Activated T-helper 1 cell treated with anti-CD3 and anti-CD28 coated beads, Interleukin-2, amount 50 U/mL, for 16 hours (primary cell): Measurements from ENCODE around the gene PARD3B.

ENCODE experiments used
- DNase-seq, 2 donors: peaks; one replicate each; pipeline ENCODE4 v3.0.0-alpha.2; 2020; ENCODE audit warnings: low read depth in 1 of 2, low spot score in 1 of 2

The PARD3B gene

GRCh38 chr2:205103699-205104098, 558.4 kb downstream of the PARD3B start:
- no peak for DNase-seq

GRCh38 chr2:205107810-205108209, 562.5 kb downstream of the PARD3B start:
- DNase-seq: no peak

GRCh38 chr2:205115511-205115910, 570.2 kb downstream of the PARD3B start:
- no peak for DNase-seq

DNA sequence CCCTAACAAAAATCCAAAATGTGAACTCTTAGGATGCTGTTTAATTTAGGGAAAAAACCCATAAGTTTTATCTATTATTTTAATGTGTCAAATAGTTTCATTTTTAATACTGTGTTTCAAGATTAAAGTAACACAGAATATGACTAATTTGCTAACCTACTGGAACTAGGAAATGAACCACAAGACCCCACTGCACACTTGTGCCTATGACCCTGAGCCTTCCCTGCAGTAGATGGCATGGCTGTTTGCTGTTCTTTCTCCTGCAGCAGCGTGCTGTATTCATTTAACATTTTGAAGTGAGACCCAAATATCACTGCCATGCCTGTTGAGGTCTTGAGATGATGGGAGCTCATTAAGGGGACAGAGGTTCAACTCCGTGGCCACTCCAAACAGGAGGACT, 571.9 kb downstream of the PARD3B start:
- no peak for DNase-seq

DNA sequence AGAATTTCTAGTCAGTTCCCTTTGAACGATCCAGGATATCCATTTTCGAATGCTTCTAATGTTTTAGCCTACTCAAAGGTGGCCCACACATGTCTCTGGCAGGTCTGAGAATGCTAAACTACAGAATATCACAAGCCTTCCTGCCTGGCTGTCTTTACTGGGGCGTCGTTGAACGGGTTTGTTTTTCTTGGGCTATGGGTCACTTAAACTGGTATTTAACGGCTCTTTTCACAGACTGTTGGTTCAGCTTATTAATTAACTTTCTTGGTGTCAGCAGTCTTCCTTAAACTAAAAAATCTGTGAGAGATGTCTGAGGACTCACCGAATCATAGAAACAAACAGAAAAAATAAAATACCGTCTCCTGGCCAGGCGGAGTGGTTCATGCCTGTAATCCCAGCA, 573.9 kb downstream of the PARD3B start:
- DNase-seq: no peak

DNA sequence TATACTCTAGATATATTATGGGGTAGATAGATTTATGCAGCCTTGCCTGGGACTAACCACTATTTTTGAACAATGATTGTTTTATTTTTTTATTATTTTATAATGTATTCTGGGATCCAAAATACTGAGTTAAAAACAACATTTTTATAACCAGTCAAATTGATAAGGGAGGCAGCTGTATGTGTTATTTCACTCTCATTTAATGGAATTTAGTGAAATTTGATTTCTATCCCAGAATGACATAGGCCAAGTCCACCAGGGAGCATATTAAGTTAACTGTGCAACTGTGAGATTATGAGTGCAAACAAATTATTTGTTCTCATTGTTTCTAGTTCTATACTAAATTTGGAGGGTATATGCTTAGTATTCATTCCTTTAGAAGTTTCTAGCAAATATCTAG, 583.5 kb downstream of the PARD3B start:
- DNase-seq: no peak

DNA sequence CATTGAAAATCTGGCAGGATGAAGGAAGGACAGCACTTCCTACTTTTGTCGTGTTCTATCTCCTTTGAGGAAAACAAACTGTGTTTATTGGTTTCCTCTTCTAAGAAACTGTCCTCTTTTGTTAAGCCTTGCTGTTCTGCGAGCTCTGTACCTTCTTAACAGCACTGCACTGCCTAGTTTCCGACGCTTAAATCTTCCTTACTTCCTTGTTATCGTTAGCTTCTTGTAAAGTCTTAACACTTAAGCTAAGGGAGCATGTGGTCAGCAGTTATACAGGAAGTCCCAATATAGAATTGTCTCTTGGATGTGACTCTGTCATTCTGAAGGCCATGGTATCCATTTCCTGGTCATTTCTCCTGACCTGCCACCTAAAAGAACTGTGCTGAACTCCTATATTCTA, 584.3 kb downstream of the PARD3B start:
- no peak for DNase-seq

GRCh38 chr2:205130111-205130829, 585.0 kb downstream of the PARD3B start:
- no peak for DNase-seq

GRCh38 chr2:205133544-205133943, 588.3 kb downstream of the PARD3B start:
- DNase-seq: no peak

- no peak for DNase-seq
Measured at GRCh38 chr2:205138735-205139134, 593.5 kb downstream of the PARD3B start.

DNA sequence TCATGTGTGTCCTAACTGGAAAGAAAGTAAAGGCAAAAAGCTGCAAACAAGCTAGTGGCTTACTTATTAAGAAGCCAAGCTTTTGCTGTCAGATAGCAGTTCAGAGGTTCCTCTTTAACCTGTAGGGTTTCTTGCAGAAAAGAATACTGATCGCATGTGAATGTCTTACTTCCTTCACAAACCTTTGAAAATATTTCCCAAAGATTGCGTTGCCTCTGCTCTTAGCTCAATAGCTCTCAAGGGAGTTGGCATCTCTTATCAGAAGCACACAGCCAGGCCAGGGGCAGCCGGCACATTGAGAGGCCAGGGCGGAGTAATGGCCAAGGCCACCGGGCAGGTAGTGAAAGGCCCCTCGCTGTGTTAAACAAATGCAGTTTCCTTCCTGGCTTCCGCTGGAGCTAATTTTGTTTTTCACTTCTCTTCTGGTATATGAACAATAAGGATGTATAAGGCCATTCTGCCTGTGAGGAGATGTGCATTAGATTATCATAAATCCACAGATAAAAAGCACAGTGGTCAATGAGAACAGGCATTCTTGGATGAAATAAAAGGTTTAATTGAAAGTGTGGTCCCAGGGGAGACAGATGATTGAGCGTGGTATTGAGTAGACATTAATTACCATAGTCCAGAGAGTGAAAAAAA, 594.7 kb downstream of the PARD3B start:
- DNase-seq: no peak

DNA sequence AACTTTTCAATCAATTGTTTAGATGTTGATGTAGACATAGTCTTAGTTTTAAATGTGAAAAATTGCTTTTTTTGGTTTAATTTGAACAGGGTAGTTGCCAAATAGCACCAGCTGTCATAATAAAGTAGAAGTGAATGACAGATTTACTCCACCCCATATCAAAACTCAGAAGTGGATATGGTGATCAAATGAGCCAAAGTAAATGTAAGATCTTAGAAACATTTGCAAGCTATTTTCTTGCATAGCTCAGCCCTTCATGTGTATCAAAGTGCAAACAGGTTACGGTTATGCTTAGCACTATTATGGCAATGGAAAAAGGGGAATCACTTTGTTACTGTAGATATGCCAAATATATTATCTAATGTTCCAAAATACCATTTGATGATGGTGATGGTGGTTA, 596.1 kb downstream of the PARD3B start:
- no peak for DNase-seq

DNA sequence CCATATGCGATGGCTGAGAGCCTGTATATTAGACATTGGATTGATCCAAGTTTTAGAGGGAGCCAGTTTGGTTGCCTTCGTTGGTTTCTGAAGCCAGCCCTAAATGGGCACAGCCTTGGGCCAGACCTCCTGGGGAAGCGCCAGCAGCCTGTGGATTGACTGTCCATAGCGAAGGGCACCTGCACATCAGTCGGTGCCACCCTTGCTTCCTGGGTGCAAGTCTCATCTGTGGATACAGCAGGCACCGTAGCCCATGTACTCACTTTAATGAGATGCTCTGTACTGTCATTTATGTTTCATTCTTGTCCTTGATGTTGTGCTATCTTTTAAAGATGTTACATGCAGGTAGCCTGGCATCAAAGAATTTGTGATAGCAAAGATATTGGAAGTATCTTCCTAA, 600.6 kb downstream of the PARD3B start:
- DNase-seq: no peak

GRCh38 chr2:205148755-205149154, 603.5 kb downstream of the PARD3B start:
- no peak for DNase-seq

DNA sequence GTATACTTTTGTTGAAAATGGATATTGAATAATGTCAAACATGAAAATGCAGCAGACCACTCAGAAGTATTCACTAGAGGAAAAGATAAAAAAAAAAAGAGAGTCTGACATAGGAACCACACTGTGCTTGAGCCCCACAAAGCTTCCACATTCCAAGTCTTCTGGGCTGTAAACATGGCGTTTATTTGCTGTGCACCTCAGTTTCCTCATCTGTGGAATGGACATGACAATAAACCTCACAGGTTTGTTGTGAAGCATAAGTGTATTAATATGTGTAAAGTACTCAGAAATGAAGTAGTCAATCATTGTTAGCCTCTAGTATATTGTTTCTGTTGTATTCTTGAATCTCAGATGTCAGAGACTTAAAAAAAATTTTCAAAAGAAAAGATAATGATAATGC, 611.2 kb downstream of the PARD3B start:
- DNase-seq: no peak

DNA sequence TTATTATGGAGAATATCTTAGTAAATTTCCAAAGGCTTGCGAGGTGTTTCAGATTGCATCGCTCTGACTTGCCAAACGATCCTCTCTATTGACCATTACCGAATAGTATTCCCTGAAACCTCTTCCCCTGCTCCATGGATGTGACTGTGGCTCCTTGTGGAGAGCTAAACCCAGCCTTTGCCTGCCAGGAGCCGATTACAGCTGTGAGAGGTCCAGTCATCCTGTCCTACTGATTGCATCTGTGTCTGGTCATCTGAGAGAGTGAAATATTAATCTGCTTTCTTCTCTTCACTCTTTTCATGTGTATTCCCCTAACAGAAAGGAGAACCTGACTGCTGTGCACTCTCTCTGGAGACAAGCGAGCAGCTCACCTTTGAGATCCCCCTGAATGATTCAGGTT, 613.1 kb downstream of the PARD3B start:
- DNase-seq: no peak

DNA sequence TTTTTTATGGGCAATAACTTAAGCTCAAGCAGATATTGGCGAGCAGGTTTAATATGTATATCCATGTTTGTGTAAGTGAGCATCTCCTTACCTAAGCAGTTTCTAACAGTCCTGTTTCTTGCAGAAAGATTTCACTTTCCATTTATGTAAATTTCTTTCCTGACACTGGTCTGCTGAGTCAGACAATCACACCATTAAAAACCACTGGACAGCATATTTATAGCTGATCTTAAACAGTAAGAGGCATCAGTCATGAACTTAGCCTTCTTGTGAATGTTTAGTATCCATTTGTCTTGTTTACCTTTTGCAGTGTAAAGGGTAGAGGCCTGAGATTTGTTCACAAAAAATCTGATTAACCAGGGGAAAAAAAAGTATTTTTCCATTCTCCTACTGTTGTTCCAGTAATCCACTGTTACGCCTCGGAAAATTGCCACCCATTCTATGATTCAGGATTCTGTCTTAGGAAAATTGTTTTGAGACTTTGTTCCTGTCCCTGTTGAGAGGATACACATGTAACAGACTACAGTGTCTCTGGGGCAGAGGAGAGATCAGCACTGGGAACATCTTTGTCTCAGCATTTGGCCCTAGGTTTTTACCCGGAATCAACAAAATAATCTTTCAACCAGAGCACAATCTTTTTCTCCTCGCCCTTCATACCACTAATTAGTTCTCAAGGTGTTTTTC, 616.0 kb downstream of the PARD3B start:
- no peak for DNase-seq

- no peak for DNase-seq
Measured at GRCh38 chr2:205166745-205167144, 621.5 kb downstream of the PARD3B start.

DNA sequence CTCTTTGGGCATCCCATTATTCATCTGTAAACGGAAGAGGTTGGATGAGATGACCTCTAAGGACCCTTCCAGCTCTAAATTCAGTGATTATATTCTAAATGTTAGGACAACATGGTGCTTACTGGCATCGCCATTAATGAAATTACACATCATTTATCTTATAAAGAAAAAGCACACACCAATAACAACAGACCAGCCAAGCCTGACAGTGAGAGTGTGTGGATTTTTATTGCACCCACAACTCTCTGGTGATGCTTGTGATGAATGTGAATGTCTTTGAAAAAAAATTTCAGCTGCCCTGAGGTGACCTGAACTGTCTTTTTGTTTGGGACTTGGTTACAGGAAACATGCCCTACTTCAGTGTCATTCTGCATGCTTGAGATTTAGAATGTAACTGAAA, 623.7 kb downstream of the PARD3B start:
- no peak for DNase-seq

GRCh38 chr2:205169464-205169863, 624.2 kb downstream of the PARD3B start:
- DNase-seq: no peak

DNA sequence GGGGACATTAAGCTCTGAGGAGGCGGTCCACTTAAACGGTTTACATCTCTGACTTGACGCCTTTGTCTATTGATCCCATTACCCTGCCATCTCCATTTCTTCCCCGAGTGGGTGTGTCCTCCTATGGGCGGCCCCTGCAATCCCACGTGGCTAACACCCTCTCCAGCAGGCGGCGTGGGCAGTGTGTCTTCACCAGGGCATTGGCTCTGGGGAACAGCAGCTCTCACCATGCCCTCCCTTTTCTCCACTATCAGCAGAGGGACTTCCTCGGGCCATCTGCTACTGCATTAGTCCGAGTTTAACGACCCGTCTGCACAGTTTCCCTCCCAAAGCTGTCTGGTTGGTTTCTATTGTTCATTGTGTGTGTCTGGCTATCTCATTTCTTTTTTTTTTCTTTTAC, 625.1 kb downstream of the PARD3B start:
- DNase-seq: no peak

GRCh38 chr2:205171261-205171940, 626.1 kb downstream of the PARD3B start:
- no peak for DNase-seq
